Neural progenitor cell (in vitro differentiated cells): ENCODE measurements around the gene EFEMP1. TPM values are rescaled to one million over a fixed set of nuclear protein-coding genes. Genes with fewer than 3 reads are reported as not detected.
A peak's percentile ranks its signal among the peaks of the same experiment; 100 is the strongest.

Experiments
- DNase-seq: peaks from one replicate; pipeline ENCODE4 v3.0.0-alpha.2; 2016; ENCODE audit warnings: low spot score
- H2AFZ ChIP-seq: fragments of 200-600 bp; sonication (generic); replicated peaks from 2 replicates; pipeline ENCODE4 v1.6.1; 2016; ENCODE audit warnings: antibody characterized with exemption
- H3F3A ChIP-seq: fragments of 200-600 bp; sonication (generic); 2 replicates; pipeline ENCODE4 v1.6.1; 2016; ENCODE audit warnings: antibody characterized with exemption, low read depth
- H3K27ac ChIP-seq: fragments of 200-600 bp; sonication (generic); 2 replicates; pipeline ENCODE4 v1.5.1; 2016; ENCODE audit warnings: mild to moderate bottlenecking
- H3K27me3 ChIP-seq: fragments of 200-600 bp; sonication (generic); 2 replicates; pipeline ENCODE4 v1.6.1; 2016; ENCODE audit warnings: mild to moderate bottlenecking, moderate library complexity
- H3K36me3 ChIP-seq: fragments of 200-600 bp; sonication (generic); 2 replicates; pipeline ENCODE4 v1.5.1; 2016
- H3K4me1 ChIP-seq: fragments of 200-600 bp; sonication (generic); 2 replicates; pipeline ENCODE4 v1.6.1; 2016; ENCODE audit warnings: mixed run types
- H3K4me2 ChIP-seq: fragments of 200-600 bp; sonication (generic); 2 replicates; pipeline ENCODE4 v1.6.1; 2016
- H3K4me3 ChIP-seq: fragments of 200-600 bp; sonication (generic); 2 replicates; pipeline ENCODE4 v1.5.1; 2016
- H3K79me2 ChIP-seq: fragments of 200-600 bp; sonication (generic); 2 replicates; pipeline ENCODE4 v1.6.1; 2016; ENCODE audit warnings: low read depth
- H3K9ac ChIP-seq: fragments of 200-600 bp; sonication (generic); 2 replicates; pipeline ENCODE4 v1.6.1; 2016
- H3K9me3 ChIP-seq: fragments of 200-600 bp; sonication (generic); 2 replicates; pipeline ENCODE4 v1.5.1; 2016; ENCODE audit warnings: low read depth
- H4K20me1 ChIP-seq: fragments of 200-600 bp; sonication (generic); 2 replicates; pipeline ENCODE4 v1.6.1; 2016; ENCODE audit warnings: low read depth
- H3K27ac Mint-ChIP-seq: 3 replicates; pipeline ENCODE4 v1.8.0; 2021; ENCODE audit warnings: mixed read lengths
- H3K27me3 Mint-ChIP-seq: 2 replicates; pipeline ENCODE4 v1.8.0; 2022; ENCODE audit warnings: low read depth, mild to moderate bottlenecking, inconsistent platforms, moderate library complexity, mixed read lengths; ENCODE audit not compliant: insufficient read depth
- H3K36me3 Mint-ChIP-seq: 3 replicates; pipeline ENCODE4 v1.8.0; 2021; ENCODE audit warnings: mixed read lengths
- H3K4me1 Mint-ChIP-seq: 3 replicates; pipeline ENCODE4 v1.8.0; 2021; ENCODE audit warnings: mixed read lengths
- H3K4me3 Mint-ChIP-seq: 3 replicates; pipeline ENCODE4 v1.8.0; 2021; ENCODE audit warnings: mild to moderate bottlenecking, moderate library complexity, mixed read lengths
- H3K9me3 Mint-ChIP-seq: 3 replicates; pipeline ENCODE4 v1.8.0; 2020; ENCODE audit warnings: mixed read lengths
- CTCF ChIP-seq: fragments of 200-600 bp; sonication (generic); IDR thresholded peaks from 2 replicates; pipeline ENCODE4 v1.5.1; 2017; ENCODE audit warnings: antibody characterized with exemption, mild to moderate bottlenecking
- EZH2 ChIP-seq: fragments of 200-600 bp; sonication (generic); IDR thresholded peaks from 2 replicates; pipeline ENCODE4 v1.6.1; 2017; ENCODE audit warnings: antibody characterized with exemption, mild to moderate bottlenecking, moderate library complexity
- EZH2phosphoT487 ChIP-seq: fragments of 200-600 bp; sonication (generic); IDR thresholded peaks from 2 replicates; pipeline ENCODE4 v1.6.1; 2017; ENCODE audit warnings: antibody characterized with exemption
- total RNA-seq: library from RNA; depleted of rRNA; stranded (reverse); fragments of >200 nt; gene quantifications from 2 replicates; pipeline ENCODE4 v1.2.3, GENCODE V29; 2015; ENCODE audit warnings: low replicate concordance

EFEMP1 gene
- total RNA-seq, 1 donor from 2014 or later = 25.5 TPM

GRCh38 chr2:55922291-55922907 is 1.2 kb downstream of the EFEMP1 start:
- H3K36me3 ChIP-seq = no peaks in the 10 kb centered on the region
- H3K27me3 Mint-ChIP-seq = peaks cover 29% of the 10 kb centered on the region
- no peaks in the 10 kb centered on the region for H3K9me3 ChIP-seq
- H3K27ac ChIP-seq = no peak overlapping the region
- H3K4me2 ChIP-seq = peak overlapping the region; percentile 82
- no peak for TF ChIP-seq CTCF
- TF ChIP-seq EZH2 = no peak
- no peak for TF ChIP-seq EZH2phosphoT487
- H3K4me1 ChIP-seq = peaks cover 11% of the 10 kb centered on the region
- peak; percentile 47 for DNase-seq
- peak overlapping the region; percentile 53 for H3K4me3 ChIP-seq
- H3K27me3 ChIP-seq = peaks cover 68% of the 10 kb centered on the region
- no peak overlapping the region for H3K27ac Mint-ChIP-seq
- H3K4me1 Mint-ChIP-seq = peaks cover 14% of the 10 kb centered on the region
- H3K36me3 Mint-ChIP-seq = peaks cover 3% of the 10 kb centered on the region
- no peaks in the 10 kb centered on the region for H3K9me3 Mint-ChIP-seq
- peak overlapping the region; percentile 51 for H2AFZ ChIP-seq
- H3K79me2 ChIP-seq = no peaks in the 10 kb centered on the region
- no peaks in the 10 kb centered on the region for H3F3A ChIP-seq
- peak overlapping the region; percentile 90 for H3K4me3 Mint-ChIP-seq
- no peak overlapping the region for H3K9ac ChIP-seq
- no peaks in the 10 kb centered on the region for H4K20me1 ChIP-seq

- Mint-ChIP-seq H3K4me3 (no peak overlapping the region), H3K36me3 (peaks cover 3% of the 10 kb centered on the region), H3K4me1 (peaks cover 14% of the 10 kb centered on the region), H3K9me3 (no peaks in the 10 kb centered on the region), H3K27me3 (peaks cover 21% of the 10 kb centered on the region), H3K27ac (no peak overlapping the region)
- no peaks in the 10 kb centered on the region for H3F3A ChIP-seq
- H4K20me1 ChIP-seq = no peaks in the 10 kb centered on the region
- no peaks in the 10 kb centered on the region for H3K79me2 ChIP-seq
- no peak overlapping the region for H2AFZ ChIP-seq
- no peaks in the 10 kb centered on the region for H3K9me3 ChIP-seq
- H3K4me1 ChIP-seq = peaks cover 11% of the 10 kb centered on the region
- TF ChIP-seq EZH2 (no peak), EZH2phosphoT487 (no peak), CTCF (no peak)
- DNase-seq = no peak
- peaks cover 40% of the 10 kb centered on the region for H3K27me3 ChIP-seq
- no peak overlapping the region for H3K9ac ChIP-seq
- no peak overlapping the region for H3K4me2 ChIP-seq
- H3K27ac ChIP-seq = no peak overlapping the region
- H3K4me3 ChIP-seq = no peak overlapping the region
- H3K36me3 ChIP-seq = no peaks in the 10 kb centered on the region
Measured at GRCh38 chr2:55919574-55919973, 4.0 kb downstream of the EFEMP1 start.

- Mint-ChIP-seq H3K4me1 (peaks cover 11% of the 10 kb centered on the region), H3K36me3 (peaks cover 3% of the 10 kb centered on the region), H3K27ac (no peak overlapping the region), H3K4me3 (no peak overlapping the region), H3K27me3 (peaks cover 14% of the 10 kb centered on the region), H3K9me3 (no peaks in the 10 kb centered on the region)
- H3K27me3 ChIP-seq = peaks cover 33% of the 10 kb centered on the region
- H3K4me3 ChIP-seq = no peak overlapping the region
- no peak overlapping the region for H3K9ac ChIP-seq
- no peak overlapping the region for H2AFZ ChIP-seq
- peaks cover 11% of the 10 kb centered on the region for H3K4me1 ChIP-seq
- no peak overlapping the region for H3K27ac ChIP-seq
- H4K20me1 ChIP-seq = no peaks in the 10 kb centered on the region
- no peaks in the 10 kb centered on the region for H3K36me3 ChIP-seq
- no peak for TF ChIP-seq EZH2phosphoT487
- no peak for TF ChIP-seq CTCF
- TF ChIP-seq EZH2 = no peak
- no peak overlapping the region for H3K4me2 ChIP-seq
- no peaks in the 10 kb centered on the region for H3F3A ChIP-seq
- H3K9me3 ChIP-seq = no peaks in the 10 kb centered on the region
- no peaks in the 10 kb centered on the region for H3K79me2 ChIP-seq
- DNase-seq = no peak
Measured at GRCh38 chr2:55918856-55919255, 4.7 kb downstream of the EFEMP1 start.
